ENCODE data around the gene DGKZ.

DGKZ gene

GRCh38 chr11:46363031-46363407 is 15.8 kb downstream of the DGKZ start:
- Histone ChIP-seq H3K4me1 (ENCODE audit: control insufficient read depth in 2 of 2, insufficient read depth in 1 of 2, low read depth in 1 of 2, low read length in 2 of 2) (peaks cover 31 to 37% of the 10 kb centered on the region in 2 donors), H2BK5ac (ENCODE audit: low read length) (peak overlapping the region; percentile 9), H2AFZ (ENCODE audit: low read length) (no peak overlapping the region), H3K27ac (replicated peaks; ENCODE audit: low read length) (peak overlapping the region; percentile 9), H3K18ac (ENCODE audit: low read length) (peak overlapping the region; percentile 72), H3K36me3 (replicated peaks in 1 of 2; ENCODE audit: control insufficient read depth in 2 of 2, insufficient read depth in 2 of 2, low read length in 2 of 2) (peaks cover 0 to 4% of the 10 kb centered on the region in 2 donors), H4K8ac (ENCODE audit: low read depth, low read length) (no peak overlapping the region), H2BK120ac (ENCODE audit: low read depth, low read length) (no peak overlapping the region), H3K4ac (ENCODE audit: low read length) (no peak overlapping the region), H3K4me2 (ENCODE audit: insufficient read depth, low read length, poor library complexity, severe bottlenecking) (no peak overlapping the region), H3K79me1 (ENCODE audit: low read depth, low read length) (peaks cover 16% of the 10 kb centered on the region), H3K14ac (ENCODE audit: low read length) (no peak overlapping the region), H2BK15ac (ENCODE audit: low read length) (peak overlapping the region; percentile 30), H3K23ac (ENCODE audit: low read depth, low read length, poor library complexity) (no peak overlapping the region), H2AK5ac (ENCODE audit: low read depth, low read length) (no peak overlapping the region), H3K4me3 (ENCODE audit: low read length in 2 of 2) (no peak overlapping the region), H4K91ac (ENCODE audit: low read depth, low read length, poor library complexity) (no peak overlapping the region), H3K9me3 (replicated peaks in 1 of 2; ENCODE audit: control insufficient read depth in 2 of 2, insufficient read depth in 1 of 2, low read depth in 1 of 2, low read length in 2 of 2) (no peaks in the 10 kb centered on the region), H3K27me3 (ENCODE audit: control insufficient read depth in 3 of 3, insufficient read depth in 3 of 3, low read depth in 1 of 3, low read length in 3 of 3) (no peaks in the 10 kb centered on the region), H2BK12ac (ENCODE audit: low read length) (no peak overlapping the region), H3K9ac (ENCODE audit: low read depth, low read length, poor library complexity) (no peak overlapping the region)
- WGBS, 2 donors (ENCODE audit: extremely low coverage in 2 of 2, insufficient read length in 2 of 2, insufficient replicate concordance in 1 of 2): no CpG with 5 or more reads among the region's 9 CpGs
- DNase-seq (ENCODE audit: low spot score): no peak

GRCh38 chr11:46363455-46364005 is 16.3 kb downstream of the DGKZ start:
- Histone ChIP-seq H2BK12ac (ENCODE audit: low read length) (no peak overlapping the region), H3K4me3 (ENCODE audit: low read length in 2 of 2) (no peak overlapping the region), H4K8ac (ENCODE audit: low read depth, low read length) (no peak overlapping the region), H2BK15ac (ENCODE audit: low read length) (no peak overlapping the region), H4K91ac (ENCODE audit: low read depth, low read length, poor library complexity) (no peak overlapping the region), H3K36me3 (replicated peaks in 1 of 2; ENCODE audit: control insufficient read depth in 2 of 2, insufficient read depth in 2 of 2, low read length in 2 of 2) (peaks cover 2 to 9% of the 10 kb centered on the region in 2 donors), H3K79me1 (ENCODE audit: low read depth, low read length) (peaks cover 16% of the 10 kb centered on the region), H2BK120ac (ENCODE audit: low read depth, low read length) (no peak overlapping the region), H3K9me3 (replicated peaks in 1 of 2; ENCODE audit: control insufficient read depth in 2 of 2, insufficient read depth in 1 of 2, low read depth in 1 of 2, low read length in 2 of 2) (no peaks in the 10 kb centered on the region), H3K9ac (ENCODE audit: low read depth, low read length, poor library complexity) (no peak overlapping the region), H3K4ac (ENCODE audit: low read length) (no peak overlapping the region), H2AK5ac (ENCODE audit: low read depth, low read length) (peak overlapping the region; percentile 40), H3K14ac (ENCODE audit: low read length) (no peak overlapping the region), H3K27me3 (ENCODE audit: control insufficient read depth in 3 of 3, insufficient read depth in 3 of 3, low read depth in 1 of 3, low read length in 3 of 3) (no peaks in the 10 kb centered on the region), H2BK5ac (ENCODE audit: low read length) (peak overlapping the region; percentile 9), H3K18ac (ENCODE audit: low read length) (peak overlapping the region; percentile 72), H3K4me2 (ENCODE audit: insufficient read depth, low read length, poor library complexity, severe bottlenecking) (no peak overlapping the region), H2AFZ (ENCODE audit: low read length) (no peak overlapping the region), H3K27ac (replicated peaks; ENCODE audit: low read length) (no peak overlapping the region), H3K23ac (ENCODE audit: low read depth, low read length, poor library complexity) (no peak overlapping the region), H3K4me1 (ENCODE audit: control insufficient read depth in 2 of 2, insufficient read depth in 1 of 2, low read depth in 1 of 2, low read length in 2 of 2) (peaks cover 31 to 37% of the 10 kb centered on the region in 2 donors)
- DNase-seq (ENCODE audit: low spot score): no peak
- WGBS, 2 donors (ENCODE audit: extremely low coverage in 2 of 2, insufficient read length in 2 of 2, insufficient replicate concordance in 1 of 2): no CpG with 5 or more reads among the region's 21 CpGs

- H3K23ac ChIP-seq (ENCODE audit: low read depth, low read length, poor library complexity): peak overlapping the region; percentile 37
- H3K27ac ChIP-seq (replicated peaks; ENCODE audit: low read length): no peak overlapping the region
- peaks cover 2 to 11% of the 10 kb centered on the region in 2 donors for H3K36me3 ChIP-seq (replicated peaks in 1 of 2; ENCODE audit: control insufficient read depth in 2 of 2, insufficient read depth in 2 of 2, low read length in 2 of 2)
- no peak overlapping the region for H2BK120ac ChIP-seq (ENCODE audit: low read depth, low read length)
- no CpG with 5 or more reads among the region's 9 CpGs for WGBS, 2 donors (ENCODE audit: extremely low coverage in 2 of 2, insufficient read length in 2 of 2, insufficient replicate concordance in 1 of 2)
- H3K4me3 ChIP-seq (ENCODE audit: low read length in 2 of 2): no peak overlapping the region
- H3K4me2 ChIP-seq (ENCODE audit: insufficient read depth, low read length, poor library complexity, severe bottlenecking): no peak overlapping the region
- no peak overlapping the region for H4K8ac ChIP-seq (ENCODE audit: low read depth, low read length)
- H3K4ac ChIP-seq (ENCODE audit: low read length): no peak overlapping the region
- no peaks in the 10 kb centered on the region for H3K27me3 ChIP-seq (ENCODE audit: control insufficient read depth in 3 of 3, insufficient read depth in 3 of 3, low read depth in 1 of 3, low read length in 3 of 3)
- peaks cover 31 to 37% of the 10 kb centered on the region in 2 donors for H3K4me1 ChIP-seq (ENCODE audit: control insufficient read depth in 2 of 2, insufficient read depth in 1 of 2, low read depth in 1 of 2, low read length in 2 of 2)
- no peak overlapping the region for H2AFZ ChIP-seq (ENCODE audit: low read length)
- H2BK12ac ChIP-seq (ENCODE audit: low read length): no peak overlapping the region
- H3K18ac ChIP-seq (ENCODE audit: low read length): no peak overlapping the region
- no peak for DNase-seq (ENCODE audit: low spot score)
- H2AK5ac ChIP-seq (ENCODE audit: low read depth, low read length): no peak overlapping the region
- H3K79me1 ChIP-seq (ENCODE audit: low read depth, low read length): peaks cover 16% of the 10 kb centered on the region
- no peak overlapping the region for H3K9ac ChIP-seq (ENCODE audit: low read depth, low read length, poor library complexity)
- H2BK15ac ChIP-seq (ENCODE audit: low read length): no peak overlapping the region
- H2BK5ac ChIP-seq (ENCODE audit: low read length): no peak overlapping the region
- H4K91ac ChIP-seq (ENCODE audit: low read depth, low read length, poor library complexity): no peak overlapping the region
- H3K14ac ChIP-seq (ENCODE audit: low read length): peak overlapping the region; percentile 1
- no peaks in the 10 kb centered on the region for H3K9me3 ChIP-seq (replicated peaks in 1 of 2; ENCODE audit: control insufficient read depth in 2 of 2, insufficient read depth in 1 of 2, low read depth in 1 of 2, low read length in 2 of 2)
Observed at GRCh38 chr11:46364056-46364455, 16.8 kb downstream of the DGKZ start.

DNA sequence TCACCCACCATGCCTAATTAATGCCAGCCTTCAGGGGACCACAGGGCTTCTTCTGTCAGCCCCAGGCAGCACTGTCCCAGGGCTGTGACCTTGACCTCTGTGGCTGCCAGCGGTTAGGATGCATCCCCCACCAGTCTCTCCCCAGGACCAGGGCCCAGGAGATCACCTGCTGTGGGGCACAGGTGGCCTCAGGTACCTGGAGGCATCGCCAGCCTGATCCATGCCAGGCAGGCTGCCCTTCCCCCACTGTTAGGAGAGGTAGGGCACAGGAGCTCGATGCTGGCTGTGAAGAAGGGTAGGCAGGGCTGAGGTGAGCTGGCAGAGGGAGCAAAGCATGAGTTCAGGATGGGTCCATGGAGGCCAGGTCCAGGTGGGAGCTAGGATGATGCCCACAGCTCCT is 17.5 kb downstream of the DGKZ start:
- peak overlapping the region; percentile 4 for H2BK12ac ChIP-seq (ENCODE audit: low read length)
- no peak overlapping the region for H3K4me2 ChIP-seq (ENCODE audit: insufficient read depth, low read length, poor library complexity, severe bottlenecking)
- no peak overlapping the region for H4K91ac ChIP-seq (ENCODE audit: low read depth, low read length, poor library complexity)
- peak overlapping the region; percentile 35 for H2AK5ac ChIP-seq (ENCODE audit: low read depth, low read length)
- peaks cover 16% of the 10 kb centered on the region for H3K79me1 ChIP-seq (ENCODE audit: low read depth, low read length)
- H3K9ac ChIP-seq (ENCODE audit: low read depth, low read length, poor library complexity): no peak overlapping the region
- peaks cover 33 to 39% of the 10 kb centered on the region in 2 donors for H3K4me1 ChIP-seq (ENCODE audit: control insufficient read depth in 2 of 2, insufficient read depth in 1 of 2, low read depth in 1 of 2, low read length in 2 of 2)
- no peaks in the 10 kb centered on the region for H3K27me3 ChIP-seq (ENCODE audit: control insufficient read depth in 3 of 3, insufficient read depth in 3 of 3, low read depth in 1 of 3, low read length in 3 of 3)
- H3K23ac ChIP-seq (ENCODE audit: low read depth, low read length, poor library complexity): peak overlapping the region; percentile 18
- H2BK15ac ChIP-seq (ENCODE audit: low read length): no peak overlapping the region
- no peak overlapping the region for H3K18ac ChIP-seq (ENCODE audit: low read length)
- no CpG with 5 or more reads among the region's 3 CpGs for WGBS, 2 donors (ENCODE audit: extremely low coverage in 2 of 2, insufficient read length in 2 of 2, insufficient replicate concordance in 1 of 2)
- H2AFZ ChIP-seq (ENCODE audit: low read length): no peak overlapping the region
- peak overlapping the region; percentile 33 for H3K14ac ChIP-seq (ENCODE audit: low read length)
- no peak for DNase-seq (ENCODE audit: low spot score)
- no peak overlapping the region for H3K4ac ChIP-seq (ENCODE audit: low read length)
- peaks cover 2 to 14% of the 10 kb centered on the region in 2 donors for H3K36me3 ChIP-seq (replicated peaks in 1 of 2; ENCODE audit: control insufficient read depth in 2 of 2, insufficient read depth in 2 of 2, low read length in 2 of 2)
- no peak overlapping the region for H2BK5ac ChIP-seq (ENCODE audit: low read length)
- no peak overlapping the region for H2BK120ac ChIP-seq (ENCODE audit: low read depth, low read length)
- no peak overlapping the region for H3K27ac ChIP-seq (replicated peaks; ENCODE audit: low read length)
- no peak overlapping the region for H4K8ac ChIP-seq (ENCODE audit: low read depth, low read length)
- no peak overlapping the region for H3K4me3 ChIP-seq (ENCODE audit: low read length in 2 of 2)
- H3K9me3 ChIP-seq (replicated peaks in 1 of 2; ENCODE audit: control insufficient read depth in 2 of 2, insufficient read depth in 1 of 2, low read depth in 1 of 2, low read length in 2 of 2): peaks cover 0 to under 1% of the 10 kb centered on the region in 2 donors

Data from neuronal stem cell (in vitro differentiated cells).